Endothelial cell of umbilical vein (primary cell): ENCODE data around the gene CSK. TPM values are rescaled to one million over a fixed set of nuclear protein-coding genes. Genes with fewer than 3 reads are reported as not detected.

Experiments
- BruUV-seq: library from RNA; stranded (reverse); fragments of 400-500 nt; replicated peaks from 2 replicates; lab custom pipeline; 2021; lab: Mats Ljungman, UMichigan
- CTCF ChIA-PET: fragments of 300-600, 350-600 bp; sonication (Branson Sonifier 250); formaldehyde crosslinking; loops from one replicate; lab custom pipeline; 2021; ENCODE audit warnings: antibody characterized with exemption, inconsistent platforms; lab: Charles Lee
- POLR2A ChIA-PET: fragments of 300-600, 350-600 bp; sonication (Branson Sonifier 250); formaldehyde crosslinking; loops from one replicate; lab custom pipeline; 2021; ENCODE audit warnings: antibody characterized with exemption, inconsistent platforms; lab: Charles Lee
- DNase-seq: peaks from one replicate; pipeline ENCODE4 v3.0.0-alpha.2; 2011; ENCODE audit warnings: low read depth, low spot score
- FAIRE-seq: peaks from 2 replicates; lab custom pipeline; 2011; peaks lifted over from hg19 to GRCh38; lab: Jason Lieb, UNC
- H2AFZ ChIP-seq: 2 replicates; pipeline ENCODE4 v1.6.0; 2012; ENCODE audit warnings: low read depth, low read length, control low read depth, inconsistent platforms
- H3K27ac ChIP-seq: 2 replicates; pipeline ENCODE4 v1.5.1; 2011; ENCODE audit warnings: low read depth, mild to moderate bottlenecking, control low read depth, low read length, moderate library complexity; ENCODE audit not compliant: insufficient read depth
- H3K27me3 ChIP-seq, 2 experiments: 2 replicates each; pipeline versions ENCODE4 v1.6.0 to v1.6.1; 2011; ENCODE audit warnings: low read length in 2 of 2, mixed read lengths in 1 of 2; ENCODE audit not compliant: control insufficient read depth in 2 of 2, insufficient read depth in 2 of 2
- H3K36me3 ChIP-seq, 2 experiments: 2 replicates in 1 of 2; 3 replicates in 1 of 2; pipeline ENCODE4 v1.5.1; 2011; ENCODE audit warnings: low read length in 2 of 2, mild to moderate bottlenecking in 1 of 2, moderate library complexity in 1 of 2; ENCODE audit not compliant: control insufficient read depth in 2 of 2, insufficient read depth in 2 of 2; ENCODE audit errors: extremely low read depth in 1 of 2
- H3K4me1 ChIP-seq: 3 replicates; pipeline ENCODE4 v1.5.1; 2011; ENCODE audit warnings: mild to moderate bottlenecking, low read length; ENCODE audit not compliant: control insufficient read depth, insufficient read depth; ENCODE audit errors: extremely low read depth
- H3K4me2 ChIP-seq: 2 replicates; pipeline ENCODE4 v1.6.1; 2011; ENCODE audit warnings: low read length, control low read depth, mixed read lengths; ENCODE audit not compliant: insufficient read depth
- H3K4me3 ChIP-seq, 3 experiments: fragments of 200-600 bp in 1 of 3; sonication (generic), shearing (Covaris generic) in 1 of 3; replicated peaks in 1 of 3; 2 replicates each; pipeline ENCODE4 v1.5.1; 2011 to 2016; ENCODE audit warnings: control low read depth in 3 of 3, low read length in 3 of 3, mild to moderate bottlenecking in 2 of 3, inconsistent platforms in 1 of 3, low read depth in 1 of 3, moderate library complexity in 1 of 3; ENCODE audit not compliant: insufficient read depth in 1 of 3
- H3K79me2 ChIP-seq: 2 replicates; pipeline ENCODE4 v1.6.0; 2012; ENCODE audit warnings: low read length, inconsistent platforms; ENCODE audit not compliant: control insufficient read depth, insufficient read depth
- H3K9ac ChIP-seq: replicated peaks from 2 replicates; pipeline ENCODE3; 2011; ENCODE audit warnings: low read length, control low read depth; ENCODE audit not compliant: insufficient read depth; ENCODE audit errors: extremely low read depth
- H3K9me1 ChIP-seq: replicated peaks from 3 replicates; pipeline ENCODE4 v1.6.0; 2011; ENCODE audit warnings: mild to moderate bottlenecking, low read length; ENCODE audit not compliant: control insufficient read depth, insufficient read depth; ENCODE audit errors: extremely low read depth
- H3K9me3 ChIP-seq: replicated peaks from 2 replicates; pipeline ENCODE4 v1.5.1; 2012; ENCODE audit warnings: low read length, inconsistent platforms; ENCODE audit not compliant: control insufficient read depth, insufficient read depth
- H4K20me1 ChIP-seq: replicated peaks from 2 replicates; pipeline ENCODE3; 2011; ENCODE audit warnings: mild to moderate bottlenecking, low read length; ENCODE audit not compliant: control insufficient read depth, insufficient read depth; ENCODE audit errors: extremely low read depth
- EZH2 ChIP-seq: IDR thresholded peaks from 2 replicates; pipeline ENCODE4 v1.6.1; 2012; ENCODE audit warnings: borderline replicate concordance, low read depth, mild to moderate bottlenecking, moderate library complexity, low read length, inconsistent platforms; ENCODE audit not compliant: severe bottlenecking
- FOS ChIP-seq: IDR thresholded peaks from 2 replicates; pipeline ENCODE4 v1.6.1; 2011; ENCODE audit warnings: mild to moderate bottlenecking, low read length, moderate library complexity, borderline replicate concordance; ENCODE audit not compliant: insufficient read depth
- JUN ChIP-seq: IDR thresholded peaks from 2 replicates; pipeline ENCODE4 v1.6.1; 2011; ENCODE audit warnings: borderline replicate concordance, low read depth; ENCODE audit not compliant: insufficient read length, insufficient read depth
- MYC ChIP-seq: IDR thresholded peaks from one replicate; pipeline ENCODE4 v1.6.1; 2011; ENCODE audit warnings: mild to moderate bottlenecking, low read depth, low read length
- POLR2AphosphoS5 ChIP-seq: IDR thresholded peaks from 2 replicates; pipeline ENCODE4 v1.6.1; 2012; ENCODE audit warnings: low read depth, mild to moderate bottlenecking, control low read depth, low read length, moderate library complexity; ENCODE audit not compliant: insufficient read depth
- dilution Hi-C: fragments of 300-500 bp; cut with MboI; formaldehyde crosslinking; loops from one replicate; pipeline ENCODE4 v1.15.0; 2019; ENCODE audit warnings: low sequenced_read_pairs; ENCODE audit not compliant: extremely low pct_ligation_motif_present
- intact Hi-C: fragments of 100-400 bp; cut with micrococcal nuclease; formaldehyde crosslinking; loops from one replicate; pipeline ENCODE4 v1.10.0; 2022
- polyA plus RNA-seq, 4 experiments: library from polyadenylated mRNA; depleted of rRNA in 3 of 4; stranded (reverse) in 3 of 4; unstranded in 1 of 4; fragments of >200 nt; gene quantifications; 2 replicates each; pipeline versions ENCODE4 v1.2.1 to v1.2.3, GENCODE V29; 2011 to 2012; ENCODE audit warnings: missing spikeins in 1 of 4
- total RNA-seq: library from RNA; stranded (reverse); gene quantifications from 2 replicates; pipeline ENCODE4 v1.2.3, GENCODE V29; 2021
- TF ChIP-seq, protein P1 (sequence below), 2 donors: IDR thresholded peaks; 1 replicate in 1 of 2; 2 replicates in 1 of 2; pipeline ENCODE4 v1.5.1; 2011; ENCODE audit warnings: low read length in 2 of 2, mild to moderate bottlenecking in 2 of 2, moderate library complexity in 2 of 2, control low read depth in 1 of 2, inconsistent platforms in 1 of 2, low read depth in 1 of 2; ENCODE audit not compliant: insufficient read depth in 1 of 2; ENCODE audit errors: extremely low read depth in 1 of 2
- TF ChIP-seq, protein P2 (sequence below): IDR thresholded peaks from 2 replicates; pipeline ENCODE4 v1.6.1; 2011; ENCODE audit not compliant: insufficient read depth, insufficient read length

CSK gene
- total and polyA plus RNA-seq, 2 donors (not counting 3 experiments of a cell fraction or from before 2014, with no cell fraction given), result 41.2 to 104 TPM

- H3K4me3 ChIP-seq, result no peak overlapping the region
- dilution Hi-C loops (no loop called here), intact Hi-C loops (no loop called here)
- no peak for FAIRE-seq
- BruUV-seq, result no TSS peak
- DNase-seq, result no peak
- H3K36me3 ChIP-seq, result no peaks in the 10 kb centered on the region
- H3K9me3 ChIP-seq, result no peaks in the 10 kb centered on the region
- no peaks in the 10 kb centered on the region for H3K9me1 ChIP-seq
- no peaks in the 10 kb centered on the region for H3K4me1 ChIP-seq
- H3K27ac ChIP-seq, result no peak overlapping the region
- CTCF ChIA-PET, result interaction anchor here (0.6 to 2.8 kb wide), 5 partner anchors 48 to 198 kb away, joined by 3 to 14 read pairs (median 3); partner anchors contain the start of gene CSK
- no peak overlapping the region for H3K9ac ChIP-seq
- TF ChIP-seq FOS, result no peak
- TF ChIP-seq MYC, result no peak
- TF ChIP-seq, protein P1, sequence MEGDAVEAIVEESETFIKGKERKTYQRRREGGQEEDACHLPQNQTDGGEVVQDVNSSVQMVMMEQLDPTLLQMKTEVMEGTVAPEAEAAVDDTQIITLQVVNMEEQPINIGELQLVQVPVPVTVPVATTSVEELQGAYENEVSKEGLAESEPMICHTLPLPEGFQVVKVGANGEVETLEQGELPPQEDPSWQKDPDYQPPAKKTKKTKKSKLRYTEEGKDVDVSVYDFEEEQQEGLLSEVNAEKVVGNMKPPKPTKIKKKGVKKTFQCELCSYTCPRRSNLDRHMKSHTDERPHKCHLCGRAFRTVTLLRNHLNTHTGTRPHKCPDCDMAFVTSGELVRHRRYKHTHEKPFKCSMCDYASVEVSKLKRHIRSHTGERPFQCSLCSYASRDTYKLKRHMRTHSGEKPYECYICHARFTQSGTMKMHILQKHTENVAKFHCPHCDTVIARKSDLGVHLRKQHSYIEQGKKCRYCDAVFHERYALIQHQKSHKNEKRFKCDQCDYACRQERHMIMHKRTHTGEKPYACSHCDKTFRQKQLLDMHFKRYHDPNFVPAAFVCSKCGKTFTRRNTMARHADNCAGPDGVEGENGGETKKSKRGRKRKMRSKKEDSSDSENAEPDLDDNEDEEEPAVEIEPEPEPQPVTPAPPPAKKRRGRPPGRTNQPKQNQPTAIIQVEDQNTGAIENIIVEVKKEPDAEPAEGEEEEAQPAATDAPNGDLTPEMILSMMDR (IDR thresholded peaks at IDR 0.05; ENCODE audit: extremely low read depth in 1 of 2, insufficient read depth in 1 of 2, low read depth in 1 of 2, low read length in 2 of 2), result no peak
- no peak for TF ChIP-seq POLR2AphosphoS5
- no peak for TF ChIP-seq EZH2
- TF ChIP-seq, protein P2, sequence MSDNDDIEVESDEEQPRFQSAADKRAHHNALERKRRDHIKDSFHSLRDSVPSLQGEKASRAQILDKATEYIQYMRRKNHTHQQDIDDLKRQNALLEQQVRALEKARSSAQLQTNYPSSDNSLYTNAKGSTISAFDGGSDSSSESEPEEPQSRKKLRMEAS, result no peak
- TF ChIP-seq JUN, result no peak
- H2AFZ ChIP-seq, result no peak overlapping the region
- H4K20me1 ChIP-seq, result no peaks in the 10 kb centered on the region
- POLR2A ChIA-PET, result no interaction called here
- no peak overlapping the region for H3K4me2 ChIP-seq
- H3K27me3 ChIP-seq, result peaks cover 14 to 17% of the 10 kb centered on the region in 2 experiments
- H3K79me2 ChIP-seq, result no peaks in the 10 kb centered on the region
These were observed 47.6 kb downstream of the CSK start for GRCh38 chr15:74829486-74829885.
